NT2/D1 (cell line): ENCODE data around the gene LEMD2.

Experiments used
- YY1 ChIP-seq: IDR thresholded peaks from 2 replicates; pipeline ENCODE4 v1.6.1; 2011; ENCODE audit not compliant: insufficient read length, insufficient read depth
- ZNF274 ChIP-seq: IDR thresholded peaks from 2 replicates; pipeline ENCODE4 v1.6.1; 2011; ENCODE audit warnings: mild to moderate bottlenecking, low read depth, low read length

DNA sequence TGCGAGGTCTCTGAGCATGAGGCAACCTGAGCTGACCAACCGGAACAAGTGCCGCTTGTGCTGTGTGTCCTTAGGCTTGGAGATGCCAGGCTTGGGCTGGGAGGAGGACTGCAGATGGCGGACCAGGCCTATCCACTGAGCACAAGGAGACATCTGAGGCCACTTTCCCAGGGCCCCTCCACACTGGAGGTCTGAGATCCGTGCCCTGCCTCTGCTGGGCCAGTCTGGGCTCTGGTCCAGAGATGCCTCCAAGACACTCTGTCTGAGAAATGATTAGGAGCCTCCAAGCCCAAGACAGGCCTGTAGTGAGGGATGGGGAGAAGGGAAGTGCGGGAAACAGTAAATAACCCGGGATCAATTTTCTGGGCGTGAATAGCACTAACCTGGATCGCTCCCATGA is 17.9 kb upstream of the LEMD2 start:
- TF ChIP-seq YY1, result no peak
- no peak for TF ChIP-seq ZNF274
